HepG2 (cell line): ENCODE results near the gene KCTD18. TPM values are rescaled to one million over a fixed set of nuclear protein-coding genes. Genes with fewer than 3 reads are reported as not detected.
A peak's percentile ranks its signal among the peaks of the same experiment; 100 is the strongest.

Experiments used
- ATAC-seq: fragments of 200-7000 bp; cut with Tn5 transposase; 3 replicates; pipeline ENCODE4 v1.9.1; 2020; ENCODE audit warnings: mild to moderate bottlenecking, moderate library complexity
- BruUV-seq: library from RNA; stranded (reverse); fragments of 400-500 nt; replicated peaks from 2 replicates; lab custom pipeline; 2021; lab: Mats Ljungman, UMichigan
- CTCF ChIA-PET: fragments of 300-600 bp; formaldehyde crosslinking; extraction: SDS; loops from one replicate; lab custom pipeline; 2021; ENCODE audit warnings: low total read pairs, inconsistent platforms, low intra/inter-chr PET ratio; lab: Yijun Ruan, JAX
- POLR2A ChIA-PET: fragments of 350-600 bp; sonication (Branson Sonifier 250); formaldehyde crosslinking; loops from one replicate; lab custom pipeline; 2020; ENCODE audit warnings: antibody characterized with exemption, inconsistent platforms; lab: Yijun Ruan, JAX
- DNase-seq: peaks from one replicate; pipeline ENCODE4 v3.0.0-alpha.2; 2015; ENCODE audit warnings: low spot score
- FAIRE-seq: peaks from 3 replicates; lab custom pipeline; 2011; peaks lifted over from hg19 to GRCh38; lab: Jason Lieb, UNC
- H2AFZ ChIP-seq: one replicate; pipeline ENCODE4 v1.6.1; 2011; ENCODE audit warnings: low read length, inconsistent platforms
- H3K27ac ChIP-seq: fragments of 300-600 bp; 3 replicates; pipeline ENCODE4 v1.8.0; 2011; ENCODE audit warnings: mixed run types, mild to moderate bottlenecking, mixed read lengths, low read length, inconsistent platforms; ENCODE audit not compliant: insufficient read depth; ENCODE audit errors: extremely low read length
- H3K27me3 ChIP-seq, 2 experiments: fragments of 200-600 bp in 1 of 2; 2 replicates in 1 of 2; 3 replicates in 1 of 2; pipeline versions ENCODE4 v1.6.0 to v1.8.0; 2011; ENCODE audit warnings: low read length in 2 of 2, mild to moderate bottlenecking in 2 of 2, moderate library complexity in 2 of 2, inconsistent platforms in 1 of 2; ENCODE audit not compliant: insufficient read depth in 2 of 2, control insufficient read depth in 1 of 2
- H3K36me3 ChIP-seq, 2 experiments: fragments of 200-600 bp in 1 of 2; replicated peaks in 1 of 2; 2 replicates in 1 of 2; 3 replicates in 1 of 2; pipeline versions ENCODE4 v1.5.1 to v1.8.0; 2011; ENCODE audit warnings: low read length in 2 of 2, inconsistent platforms in 1 of 2; ENCODE audit not compliant: insufficient read depth in 2 of 2, control insufficient read depth in 1 of 2
- H3K4me1 ChIP-seq: 2 replicates; pipeline ENCODE4 v1.5.1; 2012; ENCODE audit warnings: low read length, inconsistent platforms; ENCODE audit not compliant: insufficient read depth
- H3K4me2 ChIP-seq: 2 replicates; pipeline ENCODE4 v1.6.0; 2011; ENCODE audit warnings: low read depth, low read length, inconsistent platforms
- H3K4me3 ChIP-seq, 3 experiments: fragments of 200-600 bp in 1 of 3; sonication (generic), shearing (Covaris generic) in 1 of 3; replicated peaks in 1 of 3; 2 replicates each; pipeline ENCODE4 v1.5.1; 2011 to 2016; ENCODE audit warnings: low read length in 3 of 3, inconsistent platforms in 2 of 3, low read depth in 2 of 3, mild to moderate bottlenecking in 2 of 3, control low read depth in 1 of 3, mixed read lengths in 1 of 3; ENCODE audit not compliant: insufficient read depth in 1 of 3
- H3K79me2 ChIP-seq: one replicate; pipeline ENCODE4 v1.6.1; 2011; ENCODE audit warnings: low read length, inconsistent platforms; ENCODE audit not compliant: insufficient read depth
- H3K9ac ChIP-seq: 2 replicates; pipeline ENCODE4 v1.6.0; 2011; ENCODE audit warnings: mild to moderate bottlenecking, low read depth, low read length, inconsistent platforms; ENCODE audit not compliant: insufficient read depth
- H3K9me3 ChIP-seq: 2 replicates; pipeline ENCODE4 v1.5.1; 2012; ENCODE audit warnings: mild to moderate bottlenecking, low read length
- H4K20me1 ChIP-seq: 2 replicates; pipeline ENCODE4 v1.6.0; 2011; ENCODE audit warnings: inconsistent platforms, mild to moderate bottlenecking, low read length, moderate library complexity; ENCODE audit not compliant: insufficient read depth
- IKZF5 ChIP-seq: IDR thresholded peaks from 2 replicates; pipeline ENCODE4 v1.6.1; 2018; ENCODE audit warnings: missing genetic modification reagents, mild to moderate bottlenecking, missing compliant biosample characterization
- LCORL ChIP-seq, 2 experiments: fragments of 450-650 bp in 1 of 2; sonication (generic) in 1 of 2; formaldehyde crosslinking in 1 of 2; IDR thresholded peaks; 2 replicates each; pipeline versions ENCODE4 v1.5.0 to v1.6.1; 2017 to 2020; ENCODE audit warnings: antibody characterized with exemption in 1 of 2, missing genetic modification reagents in 1 of 2
- MZF1 ChIP-seq: sonication (generic); formaldehyde crosslinking; IDR thresholded peaks from 2 replicates; pipeline ENCODE4 v1.8.1; 2023; ENCODE audit warnings: mild to moderate bottlenecking, missing genetic modification reagents, borderline replicate concordance
- NFKBIZ ChIP-seq: IDR thresholded peaks from 2 replicates; pipeline ENCODE4 v1.6.1; 2018; ENCODE audit warnings: missing genetic modification reagents, missing compliant biosample characterization
- PHF20 ChIP-seq: sonication (generic); formaldehyde crosslinking; IDR thresholded peaks from 2 replicates; pipeline ENCODE4 v1.5.0; 2020; ENCODE audit warnings: mild to moderate bottlenecking, missing genetic modification reagents
- PLRG1 ChIP-seq: fragments of 450-650 bp; conservative IDR thresholded peaks from 2 replicates; pipeline ENCODE4 v1.6.1; 2016
- SKIL ChIP-seq: sonication (generic); formaldehyde crosslinking; IDR thresholded peaks from 2 replicates; pipeline ENCODE4 v1.8.0; 2022; ENCODE audit warnings: missing genetic modification reagents, mild to moderate bottlenecking, moderate library complexity, borderline replicate concordance
- SMARCE1 ChIP-seq: fragments of 450-650 bp; IDR thresholded peaks from 2 replicates; pipeline ENCODE4 v1.6.1; 2017; ENCODE audit warnings: borderline replicate concordance
- TARDBP ChIP-seq: sonication (generic); formaldehyde crosslinking; IDR thresholded peaks from 2 replicates; pipeline ENCODE4 v1.8.0; 2022; ENCODE audit warnings: mild to moderate bottlenecking, missing genetic modification reagents
- ZNF124 ChIP-seq: sonication (generic); formaldehyde crosslinking; IDR thresholded peaks from 2 replicates; pipeline ENCODE4 v1.4.0; 2020; ENCODE audit warnings: missing genetic modification reagents
- ZNF282 ChIP-seq: fragments of 450-650 bp; IDR thresholded peaks from 2 replicates; pipeline ENCODE4 v1.6.1; 2018; ENCODE audit not compliant: partially characterized antibody
- ZNF720 ChIP-seq: sonication (generic); formaldehyde crosslinking; IDR thresholded peaks from 2 replicates; pipeline ENCODE4 v1.4.0; 2020; ENCODE audit warnings: missing genetic modification reagents
- ZNF766 ChIP-seq: sonication (generic); formaldehyde crosslinking; IDR thresholded peaks from 2 replicates; pipeline ENCODE4 v1.5.0; 2020; ENCODE audit warnings: missing genetic modification reagents, borderline replicate concordance
- ZNF792 ChIP-seq: IDR thresholded peaks from 2 replicates; pipeline ENCODE4 v1.6.1; 2016
- in situ Hi-C: cut with HindIII; loops from 2 replicates; pipeline ENCODE4 v1.10.0; 2017; ENCODE audit warnings: low pct_unique_long_range_greater_than_20kb; ENCODE audit not compliant: extremely low pct_ligation_motif_present
- intact Hi-C: fragments of 100-400 bp; cut with micrococcal nuclease; formaldehyde crosslinking; loops from one replicate; pipeline ENCODE4 v1.10.0; 2022; ENCODE audit not compliant: unreplicated experiment
- polyA plus RNA-seq, 8 experiments: library from polyadenylated mRNA; depleted of rRNA in 3 of 8; stranded (reverse) in 7 of 8; unstranded in 1 of 8; fragments of >200 nt; fragmentation: Illumina TruSeq in 4 of 8; extraction: Trizol in 4 of 8; gene quantifications; 2 replicates each; pipeline versions ENCODE4 v1.2.1 to v1.2.3, GENCODE V29; 2011 to 2016; ENCODE audit warnings: low read depth in 4 of 8, missing spikeins in 1 of 8, mixed read lengths in 1 of 8; ENCODE audit not compliant: insufficient read depth in 1 of 8
- total RNA-seq, 5 experiments: library from RNA; depleted of rRNA; stranded (reverse); fragments of >200 nt; fragmentation: Illumina TruSeq; extraction: Trizol; gene quantifications; 2 replicates each; pipeline ENCODE4 v1.2.3, GENCODE V29; 2016; ENCODE audit warnings: low read depth in 1 of 5
- TF ChIP-seq, protein P1 (sequence below): sonication (generic); formaldehyde crosslinking; IDR thresholded peaks from 2 replicates; pipeline ENCODE4 v1.8.0; 2023; ENCODE audit warnings: mild to moderate bottlenecking, missing genetic modification reagents
- TF ChIP-seq, protein P2 (sequence below), 2 experiments: sonication (generic) in 1 of 2; formaldehyde crosslinking in 1 of 2; IDR thresholded peaks; 2 replicates each; pipeline versions ENCODE4 v1.4.0 to v1.6.1; 2016 to 2020; ENCODE audit warnings: borderline replicate concordance in 1 of 2, low read depth in 1 of 2, mild to moderate bottlenecking in 1 of 2, missing genetic modification reagents in 1 of 2

KCTD18 gene
- total and polyA plus RNA-seq, 2 of the 13 experiments (the other 11 are each of a cell fraction or from before 2014, with no cell fraction given) = 2.2 to 7.1 TPM

DNA sequence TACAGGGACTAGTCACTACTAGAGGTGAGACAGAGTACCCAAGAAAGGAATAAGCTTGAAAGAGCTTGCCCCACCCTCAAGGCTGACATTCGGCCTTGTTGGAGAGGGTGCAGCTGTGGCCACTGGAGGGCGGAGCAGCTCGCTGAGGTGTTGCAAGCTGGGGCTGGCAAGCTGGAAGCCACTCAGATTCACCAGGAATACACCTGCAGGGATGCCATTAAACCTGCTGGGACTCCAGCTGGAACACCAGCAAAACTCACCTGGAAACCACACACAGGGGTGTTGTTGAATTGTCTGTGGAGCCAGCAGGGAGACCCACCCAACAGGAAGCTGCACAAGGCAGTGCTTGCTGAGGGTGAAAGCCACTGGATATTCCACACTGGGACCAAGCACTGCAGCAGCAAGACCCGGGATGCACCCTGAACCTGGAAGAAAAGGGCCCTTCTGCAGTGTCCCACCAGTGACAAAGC lies 26.1 kb downstream of the KCTD18 start (continued):
- no peak for TF ChIP-seq ZNF720
- TF ChIP-seq, protein P1, sequence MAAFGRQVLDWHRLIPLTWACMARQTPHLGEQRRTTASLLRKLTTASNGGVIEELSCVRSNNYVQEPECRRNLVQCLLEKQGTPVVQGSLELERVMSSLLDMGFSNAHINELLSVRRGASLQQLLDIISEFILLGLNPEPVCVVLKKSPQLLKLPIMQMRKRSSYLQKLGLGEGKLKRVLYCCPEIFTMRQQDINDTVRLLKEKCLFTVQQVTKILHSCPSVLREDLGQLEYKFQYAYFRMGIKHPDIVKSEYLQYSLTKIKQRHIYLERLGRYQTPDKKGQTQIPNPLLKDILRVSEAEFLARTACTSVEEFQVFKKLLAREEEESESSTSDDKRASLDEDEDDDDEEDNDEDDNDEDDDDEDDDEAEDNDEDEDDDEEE (CRISPR knock-in tag) = no peak
- no peak for TF ChIP-seq ZNF766 (CRISPR knock-in tag)
- no peak for TF ChIP-seq PHF20 (CRISPR knock-in tag)
- TF ChIP-seq SKIL = no peak
- TF ChIP-seq ZNF792 = no peak

DNA sequence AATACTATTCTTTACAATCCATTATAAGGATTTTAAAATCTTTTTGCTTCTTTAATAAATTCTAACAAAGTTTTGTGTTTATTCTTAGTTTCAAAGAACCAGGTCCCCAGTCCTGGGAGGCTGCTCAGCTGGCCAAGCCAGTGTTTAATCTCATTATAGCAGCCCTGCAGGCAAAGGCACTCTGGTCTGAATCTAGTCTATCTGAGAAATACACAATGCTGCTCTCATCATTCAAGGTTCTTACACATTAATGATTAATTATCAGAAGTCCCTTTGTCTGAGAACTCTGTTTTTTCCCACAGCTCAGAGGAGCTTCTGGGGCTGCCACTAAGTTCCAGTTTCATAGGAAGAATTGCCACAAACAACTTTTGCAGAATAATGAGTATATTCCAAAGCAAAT lies 27.7 kb downstream of the KCTD18 start:
- Histone ChIP-seq H3K79me2 (no peaks in the 10 kb centered on the region), H3K4me3 (no peak overlapping the region), H3K27ac (peak overlapping the region; percentile 31), H3K9ac (no peak overlapping the region), H3K4me2 (no peak overlapping the region), H2AFZ (no peak overlapping the region), H3K36me3 (peaks cover 12 to 21% of the 10 kb centered on the region in 2 experiments; a peak in 4 of 5 replicates), H4K20me1 (no peaks in the 10 kb centered on the region), H3K27me3 (no peaks in the 10 kb centered on the region), H3K4me1 (peaks cover 71% of the 10 kb centered on the region), H3K9me3 (no peaks in the 10 kb centered on the region)
- FAIRE-seq = no peak
- intact Hi-C loops = loop anchor here (2.0 to 10.0 kb wide), 2 partner anchors 29 to 253 kb away; partner anchors contain the start of gene KCTD18
- BruUV-seq = no TSS peak
- in situ Hi-C loops = loop anchor here (10.0 kb wide), 2 partner anchors 223 to 507 kb away; no protein-coding TSS in a partner anchor
- ChIA-PET POLR2A (interaction anchor here (0.6 to 2.7 kb wide), 4 partner anchors 27 to 400 kb away, joined by 3 to 10 read pairs (median 5); partner anchors contain the start of genes KCTD18 and SPATS2L), CTCF (no interaction called here)
- DNase-seq = peak; percentile 75
- ATAC-seq = peak; percentile 57
- TF ChIP-seq IKZF5 = no peak
- no peak for TF ChIP-seq ZNF282
- no peak for TF ChIP-seq LCORL (IDR thresholded peaks at IDR 0.05)
- no peak for TF ChIP-seq LCORL (CRISPR knock-in tag; IDR thresholded peaks at IDR 0.05)
- no peak for TF ChIP-seq NFKBIZ (CRISPR knock-in tag)
- TF ChIP-seq, protein P2, sequence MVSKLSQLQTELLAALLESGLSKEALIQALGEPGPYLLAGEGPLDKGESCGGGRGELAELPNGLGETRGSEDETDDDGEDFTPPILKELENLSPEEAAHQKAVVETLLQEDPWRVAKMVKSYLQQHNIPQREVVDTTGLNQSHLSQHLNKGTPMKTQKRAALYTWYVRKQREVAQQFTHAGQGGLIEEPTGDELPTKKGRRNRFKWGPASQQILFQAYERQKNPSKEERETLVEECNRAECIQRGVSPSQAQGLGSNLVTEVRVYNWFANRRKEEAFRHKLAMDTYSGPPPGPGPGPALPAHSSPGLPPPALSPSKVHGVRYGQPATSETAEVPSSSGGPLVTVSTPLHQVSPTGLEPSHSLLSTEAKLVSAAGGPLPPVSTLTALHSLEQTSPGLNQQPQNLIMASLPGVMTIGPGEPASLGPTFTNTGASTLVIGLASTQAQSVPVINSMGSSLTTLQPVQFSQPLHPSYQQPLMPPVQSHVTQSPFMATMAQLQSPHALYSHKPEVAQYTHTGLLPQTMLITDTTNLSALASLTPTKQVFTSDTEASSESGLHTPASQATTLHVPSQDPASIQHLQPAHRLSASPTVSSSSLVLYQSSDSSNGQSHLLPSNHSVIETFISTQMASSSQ (IDR thresholded peaks at IDR 0.05; ENCODE audit: low read depth) = peak; percentile 58
- TF ChIP-seq, protein P2 (CRISPR knock-in tag; IDR thresholded peaks at IDR 0.05; ENCODE audit: borderline replicate concordance) = no peak
- no peak for TF ChIP-seq ZNF124
- no peak for TF ChIP-seq MZF1 (CRISPR knock-in tag)
- TF ChIP-seq PLRG1 = no peak
- no peak for TF ChIP-seq SMARCE1
- TF ChIP-seq TARDBP = no peak
